Naive thymus-derived CD4-positive, alpha-beta T cell (primary cell): ENCODE data around the gene GMPR. TPM values are rescaled to one million over a fixed set of nuclear protein-coding genes. Genes with fewer than 3 reads are reported as not detected.

Experiments used
- ATAC-seq: fragments of 150-1000 bp; cut with Tn5 transposase; 2 replicates; pipeline ENCODE4 v1.10.0; 2021; ENCODE audit warnings: mild to moderate bottlenecking, moderate library complexity
- CTCF ChIA-PET: fragments of 350-600 bp; sonication (Branson Sonifier 250); formaldehyde crosslinking; loops from one replicate; lab custom pipeline; 2021; ENCODE audit warnings: antibody characterized with exemption; lab: Charles Lee
- POLR2A ChIA-PET: fragments of 350-600 bp; sonication (Branson Sonifier 250); formaldehyde crosslinking; loops from one replicate; lab custom pipeline; 2021; ENCODE audit warnings: antibody characterized with exemption, inconsistent platforms; lab: Charles Lee
- DNase-seq, 9 donors: peaks; one replicate each; pipeline versions ENCODE4 v3.0.0 to v3.0.0-alpha.2; 2020 to 2022; ENCODE audit warnings: mixed read lengths in 1 of 9
- H3K27ac ChIP-seq: one replicate; pipeline ENCODE4 v1.7.0; 2013; ENCODE audit warnings: mild to moderate bottlenecking, low read depth, low read length, moderate library complexity
- H3K27me3 ChIP-seq, 2 donors: one replicate each; pipeline ENCODE4 v1.7.0; 2013; ENCODE audit warnings: low read length in 2 of 2, mild to moderate bottlenecking in 2 of 2, moderate library complexity in 2 of 2; ENCODE audit not compliant: control insufficient read depth in 2 of 2, insufficient read depth in 2 of 2
- H3K36me3 ChIP-seq, 3 experiments: 1 replicate in 2 of 3; 2 replicates in 1 of 3; pipeline ENCODE4 v1.7.0; 2013; ENCODE audit warnings: low read length in 3 of 3, mild to moderate bottlenecking in 3 of 3, moderate library complexity in 1 of 3; ENCODE audit not compliant: insufficient read depth in 3 of 3, control insufficient read depth in 2 of 3
- H3K4me1 ChIP-seq, 2 donors: one replicate each; pipeline ENCODE4 v1.7.0; 2013; ENCODE audit warnings: low read length in 2 of 2, mild to moderate bottlenecking in 2 of 2, moderate library complexity in 1 of 2; ENCODE audit not compliant: control insufficient read depth in 2 of 2, insufficient read depth in 2 of 2
- H3K4me3 ChIP-seq: 2 replicates; pipeline ENCODE4 v1.7.0; 2013; ENCODE audit warnings: mild to moderate bottlenecking, low read length
- H3K9me3 ChIP-seq, 3 experiments: 1 replicate in 2 of 3; 2 replicates in 1 of 3; pipeline ENCODE4 v1.7.0; 2013; ENCODE audit warnings: low read length in 3 of 3; ENCODE audit not compliant: control insufficient read depth in 2 of 3
- H3K27ac Mint-ChIP-seq, 9 donors: one replicate each; pipeline ENCODE4 v1.8.0; 2020 to 2022; ENCODE audit warnings: mixed read lengths in 9 of 9, mild to moderate bottlenecking in 8 of 9, moderate library complexity in 5 of 9, inconsistent platforms in 2 of 9
- H3K27me3 Mint-ChIP-seq, 5 donors: one replicate each; pipeline ENCODE4 v1.8.0; 2021 to 2022; ENCODE audit warnings: mixed read lengths in 5 of 5, mild to moderate bottlenecking in 1 of 5
- H3K36me3 Mint-ChIP-seq, 5 donors: one replicate each; pipeline ENCODE4 v1.8.0; 2020 to 2022; ENCODE audit warnings: mixed read lengths in 5 of 5, mild to moderate bottlenecking in 3 of 5, inconsistent platforms in 1 of 5
- H3K4me1 Mint-ChIP-seq, 7 donors: one replicate each; pipeline ENCODE4 v1.8.0; 2020 to 2022; ENCODE audit warnings: mixed read lengths in 7 of 7, mild to moderate bottlenecking in 3 of 7, inconsistent platforms in 1 of 7
- H3K4me3 Mint-ChIP-seq, 10 donors: one replicate each; pipeline ENCODE4 v1.8.0; 2020 to 2022; ENCODE audit warnings: mild to moderate bottlenecking in 10 of 10, mixed read lengths in 10 of 10, moderate library complexity in 6 of 10, inconsistent platforms in 2 of 10
- H3K9me3 Mint-ChIP-seq, 11 donors: one replicate each; pipeline ENCODE4 v1.8.0; 2020 to 2022; ENCODE audit warnings: mixed read lengths in 11 of 11, mild to moderate bottlenecking in 4 of 11, inconsistent platforms in 1 of 11, moderate library complexity in 1 of 11
- intact Hi-C, 2 donors: fragments of 100-400 bp; cut with micrococcal nuclease; formaldehyde crosslinking; loops; one replicate each; pipeline ENCODE4 v1.15.1; 2023
- polyA plus RNA-seq, 2 donors: library from polyadenylated mRNA; unstranded; fragments of 300-500 nt; fragmentation: Illumina TruSeq; gene quantifications; one replicate each; pipeline ENCODE4 v1.2.3, GENCODE V29; 2021
- total RNA-seq, 6 experiments: library from RNA in 5 of 6; stranded (reverse) in 5 of 6; gene quantifications; 1 replicate in 5 of 6; 2 replicates in 1 of 6; pipeline ENCODE4 v1.2.3 and lab custom pipeline; 2021 to 2026

GMPR gene
- 1 to 10 TPM in 2 of 5 experiments, under 1 TPM in 1, not detected in 2; 0.93 to 2.1 (median 1.5) TPM for total RNA-seq
- under 1 TPM; 0.60 to 0.91 TPM for polyA plus RNA-seq
- 0.54 reads per million for total RNA-seq (lab: John Stamatoyannopoulos, UW)

- Histone ChIP-seq H3K4me1 (peaks cover 8 to 10% of the 10 kb centered on the region in 2 donors), H3K36me3 (no peaks in the 10 kb centered on the region), H3K27me3 (no peaks in the 10 kb centered on the region), H3K27ac (peak within 1 kb of the TSS; percentile 22), H3K4me3 (peak within 1 kb of the TSS; percentile 85), H3K9me3 (no peaks in the 10 kb centered on the region)
- Mint-ChIP-seq H3K4me1 (peaks cover 14 to 31% (median 22%) of the 10 kb centered on the region in 7 donors), H3K9me3 (no peaks in the 10 kb centered on the region), H3K36me3 (peaks cover 0 to 2% (median 0%) of the 10 kb centered on the region in 5 donors), H3K27me3 (peaks cover 7 to 58% (median 12%) of the 10 kb centered on the region in 5 donors), H3K4me3 (peak within 1 kb of the TSS; percentile 88 to 96 (median 92)), H3K27ac (peak within 1 kb of the TSS in 8 of 9 donors; percentile 38 to 89 (median 70))
- DNase-seq = peak; percentile 51 to 85 (median 63)
- POLR2A ChIA-PET = interaction anchor here (0.7 to 1.1 kb wide), 2 partner anchors 84 to 1599 kb away, joined by 3 read pairs; no protein-coding TSS in a partner anchor
- CTCF ChIA-PET = interaction anchor here (0.6 kb wide), 1 partner anchor 19 kb away, joined by 5 read pairs; no protein-coding TSS in a partner anchor
- ATAC-seq = peak; percentile 94
- intact Hi-C loops = loop anchor here (2.0 to 5.0 kb wide), 2 partner anchors 80 to 84 kb away; no protein-coding TSS in a partner anchor
Measured at GRCh38 chr6:16238057-16238962, at the start of gene GMPR. TSS of gene GMPR (plus strand) at chr6:16238587. CDS start at chr6:16238694, 107 bp downstream.

GRCh38 chr6:16190214-16190613 is 48.2 kb upstream of the GMPR start:
- H3K27me3 Mint-ChIP-seq = peaks cover 11 to 45% (median 17%) of the 10 kb centered on the region in 5 donors
- H3K4me1 ChIP-seq = no peaks in the 10 kb centered on the region
- H3K27me3 ChIP-seq = peaks cover 0 to 5% of the 10 kb centered on the region in 2 donors
- intact Hi-C loops = no loop called here
- H3K9me3 ChIP-seq = no peaks in the 10 kb centered on the region
- no peaks in the 10 kb centered on the region for H3K9me3 Mint-ChIP-seq
- H3K36me3 ChIP-seq = no peaks in the 10 kb centered on the region
- no peaks in the 10 kb centered on the region for H3K4me1 Mint-ChIP-seq
- H3K4me3 Mint-ChIP-seq = no peak overlapping the region
- no peaks in the 10 kb centered on the region for H3K36me3 Mint-ChIP-seq
- DNase-seq (no peak), ATAC-seq (no peak)
- H3K27ac Mint-ChIP-seq = no peak overlapping the region
- no peak overlapping the region for H3K27ac ChIP-seq
- ChIA-PET POLR2A (interaction anchor here (0.6 kb wide), 1 partner anchor 61 kb away, joined by 3 read pairs; the partner anchor contains the start of gene MYLIP), CTCF (interaction anchor here (2.8 kb wide), 1 partner anchor 499 kb away, joined by 7 read pairs; no protein-coding TSS in a partner anchor)
- H3K4me3 ChIP-seq = no peak overlapping the region

DNA sequence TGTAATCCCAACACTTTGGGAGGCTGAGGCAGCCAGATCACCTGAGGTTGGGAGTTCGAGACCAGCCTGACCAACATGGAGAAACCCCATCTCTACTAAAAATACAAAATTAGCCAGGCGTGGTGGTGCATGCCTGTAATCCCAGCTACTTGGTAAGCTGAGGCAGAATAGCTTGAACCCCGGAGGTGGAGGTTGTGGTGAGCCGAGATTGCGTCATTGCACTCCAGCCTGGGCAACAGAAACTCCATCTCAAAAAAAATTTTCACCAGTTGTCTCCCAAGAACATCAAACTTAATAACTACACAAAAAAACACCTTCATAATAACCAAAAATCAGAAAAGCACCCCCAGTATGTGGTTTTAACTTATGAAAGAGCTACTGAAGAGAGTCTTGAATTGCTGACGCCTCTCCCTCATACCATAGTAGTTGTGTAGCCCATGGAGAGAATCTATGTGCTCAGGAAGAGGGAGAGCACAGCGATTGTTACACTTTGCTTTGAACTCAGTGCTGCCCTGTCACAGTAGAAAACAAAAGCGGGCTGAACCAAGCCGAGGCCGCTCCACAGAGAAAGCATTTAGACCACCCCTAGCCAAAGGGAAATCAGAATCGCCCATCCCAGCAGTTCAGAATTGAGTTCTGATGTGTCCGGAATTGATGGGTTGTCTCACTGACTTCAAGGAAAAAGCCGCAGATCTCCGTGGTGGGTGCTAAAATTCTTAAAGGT is 42.0 kb upstream of the GMPR start:
- Histone ChIP-seq H3K36me3 (no peaks in the 10 kb centered on the region), H3K27me3 (no peaks in the 10 kb centered on the region), H3K9me3 (no peaks in the 10 kb centered on the region), H3K4me3 (no peak overlapping the region), H3K4me1 (no peaks in the 10 kb centered on the region), H3K27ac (no peak overlapping the region)
- Mint-ChIP-seq H3K36me3 (no peaks in the 10 kb centered on the region), H3K27ac (no peak overlapping the region), H3K4me3 (no peak overlapping the region), H3K4me1 (no peaks in the 10 kb centered on the region), H3K27me3 (peaks cover 17 to 35% (median 20%) of the 10 kb centered on the region in 5 donors), H3K9me3 (no peaks in the 10 kb centered on the region)
- ATAC-seq (no peak), DNase-seq (no peak)
- intact Hi-C loops = no loop called here
- ChIA-PET POLR2A (interaction anchor here (0.9 kb wide), 1 partner anchor 10 kb away, joined by 3 read pairs; no protein-coding TSS in a partner anchor), CTCF (interaction anchor here (0.9 kb wide), 1 partner anchor 13 kb away, joined by 3 read pairs; no protein-coding TSS in a partner anchor)

DNA sequence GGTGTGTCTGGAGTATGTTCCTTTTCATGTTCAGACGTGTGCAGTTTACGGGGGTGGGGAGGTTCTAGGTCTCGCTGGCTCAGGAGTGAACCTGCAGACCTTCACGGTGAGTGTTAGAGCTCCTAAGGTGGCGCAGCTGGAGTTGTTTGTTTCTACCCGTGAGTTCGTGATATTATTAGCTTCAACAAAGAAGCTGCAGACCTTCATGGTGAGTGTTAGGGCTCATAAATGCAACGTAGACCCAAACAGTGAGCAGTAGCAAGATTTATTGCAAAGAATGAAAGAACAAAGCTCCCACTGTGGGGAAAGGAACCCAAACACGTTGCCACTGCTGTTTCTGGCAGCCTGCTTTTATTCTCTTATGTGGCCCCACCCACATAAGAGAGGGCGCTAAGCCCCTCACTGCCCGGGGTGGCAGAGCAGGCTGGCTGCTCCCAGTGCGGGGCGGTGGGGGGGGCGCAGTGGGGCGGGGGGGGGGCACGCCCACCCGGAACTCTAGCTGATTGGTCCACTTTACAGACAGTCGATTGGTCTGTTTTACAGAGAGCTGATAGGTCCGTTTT is 41.3 kb upstream of the GMPR start:
- H3K36me3 Mint-ChIP-seq = no peaks in the 10 kb centered on the region
- intact Hi-C loops = no loop called here
- no peak overlapping the region for H3K4me3 Mint-ChIP-seq
- H3K9me3 Mint-ChIP-seq = no peaks in the 10 kb centered on the region
- Histone ChIP-seq H3K9me3 (no peaks in the 10 kb centered on the region), H3K27ac (no peak overlapping the region), H3K4me3 (no peak overlapping the region), H3K36me3 (no peaks in the 10 kb centered on the region), H3K27me3 (no peaks in the 10 kb centered on the region), H3K4me1 (no peaks in the 10 kb centered on the region)
- POLR2A ChIA-PET = interaction anchor here (0.9 kb wide), 1 partner anchor 10 kb away, joined by 3 read pairs; no protein-coding TSS in a partner anchor
- no peak for DNase-seq
- peaks cover 17 to 38% (median 20%) of the 10 kb centered on the region in 5 donors for H3K27me3 Mint-ChIP-seq
- no peaks in the 10 kb centered on the region for H3K4me1 Mint-ChIP-seq
- CTCF ChIA-PET = interaction anchor here (0.9 to 1.4 kb wide), 5 partner anchors 9 to 505 kb away, joined by 3 to 4 read pairs (median 3); no protein-coding TSS in a partner anchor
- no peak overlapping the region for H3K27ac Mint-ChIP-seq
- no peak for ATAC-seq

GRCh38 chr6:16198061-16198705 is 40.2 kb upstream of the GMPR start:
- H3K36me3 Mint-ChIP-seq = no peaks in the 10 kb centered on the region
- no peak overlapping the region for H3K4me3 Mint-ChIP-seq
- H3K27me3 Mint-ChIP-seq = peaks cover 13 to 39% (median 20%) of the 10 kb centered on the region in 5 donors
- CTCF ChIA-PET = interaction anchor here (0.5 to 1.4 kb wide), 4 partner anchors 8 to 68 kb away, joined by 3 to 4 read pairs (median 3); no protein-coding TSS in a partner anchor
- peaks cover 0 to under 1% (median 0%) of the 10 kb centered on the region in 11 donors for H3K9me3 Mint-ChIP-seq
- intact Hi-C loops = no loop called here
- DNase-seq (no peak), ATAC-seq (no peak)
- H3K27ac Mint-ChIP-seq = no peak overlapping the region
- H3K4me1 Mint-ChIP-seq = no peaks in the 10 kb centered on the region
- no peak overlapping the region for H3K4me3 ChIP-seq
- no peaks in the 10 kb centered on the region for H3K27me3 ChIP-seq
- no peaks in the 10 kb centered on the region for H3K4me1 ChIP-seq
- no peaks in the 10 kb centered on the region for H3K9me3 ChIP-seq
- no peak overlapping the region for H3K27ac ChIP-seq
- POLR2A ChIA-PET = no interaction called here
- H3K36me3 ChIP-seq = no peaks in the 10 kb centered on the region
